ENCODE measurements around the gene TEAD4.

The TEAD4 gene

GRCh38 chr12:3045494-3045893 is 86.3 kb downstream of the TEAD4 start:
- H4K20me1 ChIP-seq (ENCODE audit: low read depth, low read length), result no peaks in the 10 kb centered on the region
- no peaks in the 10 kb centered on the region for H3K9me3 ChIP-seq (ENCODE audit: insufficient read depth, low read length)
- no peak overlapping the region for H3K4me3 ChIP-seq (ENCODE audit: insufficient read depth, low read length, poor library complexity, severe bottlenecking)
- no peaks in the 10 kb centered on the region for H3K36me3 ChIP-seq (ENCODE audit: low read length)
- H3K9ac ChIP-seq (ENCODE audit: low read length), result no peak overlapping the region
- H3K27me3 ChIP-seq (ENCODE audit: low read length), result no peaks in the 10 kb centered on the region
- no peaks in the 10 kb centered on the region for H3K9me2 ChIP-seq (replicated peaks; ENCODE audit: insufficient read depth, low read length)
- no peaks in the 10 kb centered on the region for H3F3A ChIP-seq (ENCODE audit: insufficient read depth)
- no peaks in the 10 kb centered on the region for H3K79me2 ChIP-seq (ENCODE audit: insufficient read depth, low read length)
- H3K4me2 ChIP-seq (ENCODE audit: low read depth, low read length, poor library complexity, severe bottlenecking), result no peak overlapping the region
- no peak overlapping the region for H2AFZ ChIP-seq (ENCODE audit: low read depth, low read length, severe bottlenecking)
- no peak overlapping the region for H3K27ac ChIP-seq (ENCODE audit: low read depth, low read length)
- TF ChIP-seq EZH2phosphoT487 (conservative IDR thresholded peaks at IDR 0.05; ENCODE audit: low read length), result no peak
- TF ChIP-seq, protein P1, sequence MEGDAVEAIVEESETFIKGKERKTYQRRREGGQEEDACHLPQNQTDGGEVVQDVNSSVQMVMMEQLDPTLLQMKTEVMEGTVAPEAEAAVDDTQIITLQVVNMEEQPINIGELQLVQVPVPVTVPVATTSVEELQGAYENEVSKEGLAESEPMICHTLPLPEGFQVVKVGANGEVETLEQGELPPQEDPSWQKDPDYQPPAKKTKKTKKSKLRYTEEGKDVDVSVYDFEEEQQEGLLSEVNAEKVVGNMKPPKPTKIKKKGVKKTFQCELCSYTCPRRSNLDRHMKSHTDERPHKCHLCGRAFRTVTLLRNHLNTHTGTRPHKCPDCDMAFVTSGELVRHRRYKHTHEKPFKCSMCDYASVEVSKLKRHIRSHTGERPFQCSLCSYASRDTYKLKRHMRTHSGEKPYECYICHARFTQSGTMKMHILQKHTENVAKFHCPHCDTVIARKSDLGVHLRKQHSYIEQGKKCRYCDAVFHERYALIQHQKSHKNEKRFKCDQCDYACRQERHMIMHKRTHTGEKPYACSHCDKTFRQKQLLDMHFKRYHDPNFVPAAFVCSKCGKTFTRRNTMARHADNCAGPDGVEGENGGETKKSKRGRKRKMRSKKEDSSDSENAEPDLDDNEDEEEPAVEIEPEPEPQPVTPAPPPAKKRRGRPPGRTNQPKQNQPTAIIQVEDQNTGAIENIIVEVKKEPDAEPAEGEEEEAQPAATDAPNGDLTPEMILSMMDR (IDR thresholded peaks at IDR 0.05; ENCODE audit: insufficient read depth, low read length, poor library complexity, severe bottlenecking), result no peak

- Histone ChIP-seq H3K9me3 (ENCODE audit: insufficient read depth, low read length) (no peaks in the 10 kb centered on the region), H2AFZ (ENCODE audit: low read depth, low read length, severe bottlenecking) (no peak overlapping the region), H3K4me2 (ENCODE audit: low read depth, low read length, poor library complexity, severe bottlenecking) (no peak overlapping the region), H3K79me2 (ENCODE audit: insufficient read depth, low read length) (no peaks in the 10 kb centered on the region), H3K36me3 (ENCODE audit: low read length) (no peaks in the 10 kb centered on the region), H3K9me2 (replicated peaks; ENCODE audit: insufficient read depth, low read length) (no peaks in the 10 kb centered on the region), H3K4me3 (ENCODE audit: insufficient read depth, low read length, poor library complexity, severe bottlenecking) (no peak overlapping the region), H3F3A (ENCODE audit: insufficient read depth) (no peaks in the 10 kb centered on the region), H3K27me3 (ENCODE audit: low read length) (no peaks in the 10 kb centered on the region), H4K20me1 (ENCODE audit: low read depth, low read length) (no peaks in the 10 kb centered on the region), H3K27ac (ENCODE audit: low read depth, low read length) (no peak overlapping the region), H3K9ac (ENCODE audit: low read length) (no peak overlapping the region)
- TF ChIP-seq EZH2phosphoT487 (conservative IDR thresholded peaks at IDR 0.05; ENCODE audit: low read length), result no peak
- TF ChIP-seq, protein P1 (IDR thresholded peaks at IDR 0.05; ENCODE audit: insufficient read depth, low read length, poor library complexity, severe bottlenecking), result no peak
These were observed 86.8 kb downstream of the TEAD4 start for GRCh38 chr12:3045989-3046388.

- Histone ChIP-seq H3K79me2 (ENCODE audit: insufficient read depth, low read length) (no peaks in the 10 kb centered on the region), H3K4me2 (ENCODE audit: low read depth, low read length, poor library complexity, severe bottlenecking) (no peak overlapping the region), H3K36me3 (ENCODE audit: low read length) (no peaks in the 10 kb centered on the region), H3K27me3 (ENCODE audit: low read length) (no peaks in the 10 kb centered on the region), H3K9ac (ENCODE audit: low read length) (no peak overlapping the region), H3K4me3 (ENCODE audit: insufficient read depth, low read length, poor library complexity, severe bottlenecking) (no peak overlapping the region), H2AFZ (ENCODE audit: low read depth, low read length, severe bottlenecking) (no peak overlapping the region), H4K20me1 (ENCODE audit: low read depth, low read length) (no peaks in the 10 kb centered on the region), H3K9me3 (ENCODE audit: insufficient read depth, low read length) (no peaks in the 10 kb centered on the region), H3F3A (ENCODE audit: insufficient read depth) (no peaks in the 10 kb centered on the region), H3K27ac (ENCODE audit: low read depth, low read length) (no peak overlapping the region), H3K9me2 (replicated peaks; ENCODE audit: insufficient read depth, low read length) (no peaks in the 10 kb centered on the region)
- TF ChIP-seq, protein P1 (IDR thresholded peaks at IDR 0.05; ENCODE audit: insufficient read depth, low read length, poor library complexity, severe bottlenecking), result no peak
- TF ChIP-seq EZH2phosphoT487 (conservative IDR thresholded peaks at IDR 0.05; ENCODE audit: low read length), result no peak
These were observed 87.4 kb downstream of the TEAD4 start for GRCh38 chr12:3046441-3047200.
